ENCODE measurements around the gene S100A9. TPM values are rescaled to one million over a fixed set of nuclear protein-coding genes. Genes with fewer than 3 reads are reported as not detected.

The S100A9 gene
- polyA plus RNA-seq, 1 donor from 2014 or later: not detected

DNA sequence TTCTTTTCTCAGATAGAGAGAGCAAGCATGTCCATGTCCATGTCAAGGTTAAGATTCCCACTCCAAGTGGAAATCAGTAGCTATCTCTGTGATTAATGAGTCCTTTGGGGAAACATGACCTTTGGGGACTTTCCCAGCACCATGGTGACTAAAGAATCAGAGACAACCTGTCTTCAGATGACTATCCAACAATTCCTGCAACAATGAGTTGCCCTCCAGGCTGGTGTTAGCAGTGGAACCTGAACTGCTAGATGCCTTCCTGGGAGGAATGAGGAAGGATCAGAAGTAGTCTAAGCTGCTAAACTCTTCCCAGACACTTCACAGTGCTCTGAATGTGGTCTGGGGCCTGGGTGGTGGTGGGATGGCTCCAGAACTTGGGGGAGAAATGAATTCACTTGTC is 6.5 kb downstream of the S100A9 start:
- Histone ChIP-seq H3K9me2 (ENCODE audit: insufficient read depth, low read length) (no peaks in the 10 kb centered on the region), H3K27ac (ENCODE audit: low read length) (no peak overlapping the region), H3K9me3 (ENCODE audit: low read length) (no peaks in the 10 kb centered on the region), H4K20me1 (ENCODE audit: insufficient read depth) (no peaks in the 10 kb centered on the region), H3K4me2 (ENCODE audit: low read length) (no peak overlapping the region), H3K27me3 (ENCODE audit: insufficient read depth, low read depth, low read length) (no peaks in the 10 kb centered on the region), H3K4me3 (ENCODE audit: low read length) (no peak overlapping the region), H3K9ac (ENCODE audit: low read length) (no peak overlapping the region), H2AFZ (ENCODE audit: low read depth, low read length) (no peak overlapping the region), H3K79me2 (replicated peaks; ENCODE audit: insufficient read depth, low read length) (no peaks in the 10 kb centered on the region), H3F3A (ENCODE audit: insufficient read depth, low read length, poor library complexity, severe bottlenecking) (no peaks in the 10 kb centered on the region), H3K36me3 (ENCODE audit: insufficient read depth, low read length) (no peaks in the 10 kb centered on the region)
- no peak for TF ChIP-seq EP300 (conservative IDR thresholded peaks at IDR 0.05; ENCODE audit: poor library complexity, severe bottlenecking)
- TF ChIP-seq, protein P1, sequence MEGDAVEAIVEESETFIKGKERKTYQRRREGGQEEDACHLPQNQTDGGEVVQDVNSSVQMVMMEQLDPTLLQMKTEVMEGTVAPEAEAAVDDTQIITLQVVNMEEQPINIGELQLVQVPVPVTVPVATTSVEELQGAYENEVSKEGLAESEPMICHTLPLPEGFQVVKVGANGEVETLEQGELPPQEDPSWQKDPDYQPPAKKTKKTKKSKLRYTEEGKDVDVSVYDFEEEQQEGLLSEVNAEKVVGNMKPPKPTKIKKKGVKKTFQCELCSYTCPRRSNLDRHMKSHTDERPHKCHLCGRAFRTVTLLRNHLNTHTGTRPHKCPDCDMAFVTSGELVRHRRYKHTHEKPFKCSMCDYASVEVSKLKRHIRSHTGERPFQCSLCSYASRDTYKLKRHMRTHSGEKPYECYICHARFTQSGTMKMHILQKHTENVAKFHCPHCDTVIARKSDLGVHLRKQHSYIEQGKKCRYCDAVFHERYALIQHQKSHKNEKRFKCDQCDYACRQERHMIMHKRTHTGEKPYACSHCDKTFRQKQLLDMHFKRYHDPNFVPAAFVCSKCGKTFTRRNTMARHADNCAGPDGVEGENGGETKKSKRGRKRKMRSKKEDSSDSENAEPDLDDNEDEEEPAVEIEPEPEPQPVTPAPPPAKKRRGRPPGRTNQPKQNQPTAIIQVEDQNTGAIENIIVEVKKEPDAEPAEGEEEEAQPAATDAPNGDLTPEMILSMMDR (IDR thresholded peaks at IDR 0.05; ENCODE audit: poor library complexity, severe bottlenecking): no peak
- TF ChIP-seq, protein P2, sequence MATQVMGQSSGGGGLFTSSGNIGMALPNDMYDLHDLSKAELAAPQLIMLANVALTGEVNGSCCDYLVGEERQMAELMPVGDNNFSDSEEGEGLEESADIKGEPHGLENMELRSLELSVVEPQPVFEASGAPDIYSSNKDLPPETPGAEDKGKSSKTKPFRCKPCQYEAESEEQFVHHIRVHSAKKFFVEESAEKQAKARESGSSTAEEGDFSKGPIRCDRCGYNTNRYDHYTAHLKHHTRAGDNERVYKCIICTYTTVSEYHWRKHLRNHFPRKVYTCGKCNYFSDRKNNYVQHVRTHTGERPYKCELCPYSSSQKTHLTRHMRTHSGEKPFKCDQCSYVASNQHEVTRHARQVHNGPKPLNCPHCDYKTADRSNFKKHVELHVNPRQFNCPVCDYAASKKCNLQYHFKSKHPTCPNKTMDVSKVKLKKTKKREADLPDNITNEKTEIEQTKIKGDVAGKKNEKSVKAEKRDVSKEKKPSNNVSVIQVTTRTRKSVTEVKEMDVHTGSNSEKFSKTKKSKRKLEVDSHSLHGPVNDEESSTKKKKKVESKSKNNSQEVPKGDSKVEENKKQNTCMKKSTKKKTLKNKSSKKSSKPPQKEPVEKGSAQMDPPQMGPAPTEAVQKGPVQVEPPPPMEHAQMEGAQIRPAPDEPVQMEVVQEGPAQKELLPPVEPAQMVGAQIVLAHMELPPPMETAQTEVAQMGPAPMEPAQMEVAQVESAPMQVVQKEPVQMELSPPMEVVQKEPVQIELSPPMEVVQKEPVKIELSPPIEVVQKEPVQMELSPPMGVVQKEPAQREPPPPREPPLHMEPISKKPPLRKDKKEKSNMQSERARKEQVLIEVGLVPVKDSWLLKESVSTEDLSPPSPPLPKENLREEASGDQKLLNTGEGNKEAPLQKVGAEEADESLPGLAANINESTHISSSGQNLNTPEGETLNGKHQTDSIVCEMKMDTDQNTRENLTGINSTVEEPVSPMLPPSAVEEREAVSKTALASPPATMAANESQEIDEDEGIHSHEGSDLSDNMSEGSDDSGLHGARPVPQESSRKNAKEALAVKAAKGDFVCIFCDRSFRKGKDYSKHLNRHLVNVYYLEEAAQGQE (IDR thresholded peaks at IDR 0.05; ENCODE audit: borderline replicate concordance): no peak
- TF ChIP-seq MXI1 (conservative IDR thresholded peaks at IDR 0.05; ENCODE audit: poor library complexity, severe bottlenecking): no peak
- TF ChIP-seq TAF1 (IDR thresholded peaks at IDR 0.05; ENCODE audit: low read depth): no peak
- TF ChIP-seq POLR2AphosphoS5 (IDR thresholded peaks at IDR 0.05): no peak
- no peak for TF ChIP-seq EZH2 (IDR thresholded peaks at IDR 0.05; ENCODE audit: borderline replicate concordance, insufficient read depth, low read length, poor library complexity, severe bottlenecking)
- TF ChIP-seq SMC3 (conservative IDR thresholded peaks at IDR 0.05; ENCODE audit: poor library complexity): no peak
- no peak for TF ChIP-seq RAD21 (conservative IDR thresholded peaks at IDR 0.05)

DNA sequence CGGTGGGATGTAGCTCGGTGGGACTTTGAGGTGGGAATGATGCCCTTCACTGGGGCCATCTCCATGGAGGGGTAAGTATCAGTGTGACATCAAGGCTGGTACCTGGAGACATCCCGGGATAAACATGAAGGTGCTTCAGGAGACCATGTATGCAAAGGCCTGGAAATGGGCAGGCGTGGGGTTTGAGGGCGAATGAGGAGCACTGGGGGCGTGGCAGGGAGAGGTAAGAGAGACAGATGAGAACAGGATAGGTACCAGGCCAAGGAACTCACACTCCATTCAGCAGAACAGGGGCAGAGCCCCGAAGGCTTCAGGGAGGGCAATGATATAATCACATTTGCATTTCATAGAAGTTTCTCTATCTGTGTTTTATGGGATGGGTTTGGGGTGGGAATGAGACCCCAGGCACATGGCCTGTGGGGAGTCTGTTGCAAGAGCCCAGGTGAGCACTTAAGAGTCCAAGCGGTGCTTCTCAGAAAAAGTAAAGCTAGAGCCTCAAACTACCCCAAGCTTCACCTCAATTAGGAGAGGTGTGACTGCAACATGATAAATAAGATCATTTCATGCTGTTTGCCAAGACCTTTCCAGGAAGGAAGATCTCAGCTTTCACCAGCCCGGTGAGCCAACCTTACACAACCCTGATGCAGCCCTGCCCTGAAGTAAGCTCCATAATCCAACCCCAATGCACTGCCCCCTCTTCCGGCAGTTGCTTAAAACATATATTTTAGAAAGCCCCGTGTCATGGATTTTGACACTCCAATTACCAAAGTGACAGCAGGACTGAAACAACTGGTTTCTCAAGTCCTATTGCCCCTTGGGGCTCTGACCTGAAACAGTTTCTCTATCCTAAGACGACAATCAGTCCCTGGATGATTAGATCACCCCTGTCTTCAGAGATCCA is 7.4 kb downstream of the S100A9 start:
- Histone ChIP-seq H3K9me2 (ENCODE audit: insufficient read depth, low read length) (no peaks in the 10 kb centered on the region), H3K9me3 (ENCODE audit: low read length) (no peaks in the 10 kb centered on the region), H3K9ac (ENCODE audit: low read length) (no peak overlapping the region), H4K20me1 (ENCODE audit: insufficient read depth) (no peaks in the 10 kb centered on the region), H2AFZ (ENCODE audit: low read depth, low read length) (no peak overlapping the region), H3K4me2 (ENCODE audit: low read length) (no peak overlapping the region), H3K4me3 (ENCODE audit: low read length) (no peak overlapping the region), H3F3A (ENCODE audit: insufficient read depth, low read length, poor library complexity, severe bottlenecking) (no peaks in the 10 kb centered on the region), H3K79me2 (replicated peaks; ENCODE audit: insufficient read depth, low read length) (no peaks in the 10 kb centered on the region), H3K36me3 (ENCODE audit: insufficient read depth, low read length) (no peaks in the 10 kb centered on the region), H3K27ac (ENCODE audit: low read length) (no peak overlapping the region), H3K27me3 (ENCODE audit: insufficient read depth, low read depth, low read length) (no peaks in the 10 kb centered on the region)
- TF ChIP-seq SMC3 (conservative IDR thresholded peaks at IDR 0.05; ENCODE audit: poor library complexity) (no peak), POLR2AphosphoS5 (IDR thresholded peaks at IDR 0.05) (no peak), EP300 (conservative IDR thresholded peaks at IDR 0.05; ENCODE audit: poor library complexity, severe bottlenecking) (no peak), EZH2 (IDR thresholded peaks at IDR 0.05; ENCODE audit: borderline replicate concordance, insufficient read depth, low read length, poor library complexity, severe bottlenecking) (no peak), TAF1 (IDR thresholded peaks at IDR 0.05; ENCODE audit: low read depth) (no peak)

Data from neural cell (in vitro differentiated cells).